Vagina (tissue), 2 donors: Measurements from ENCODE around the gene HERC4. TPM values are rescaled to one million over a fixed set of nuclear protein-coding genes. Genes with fewer than 3 reads are reported as not detected.

Source experiments
- DNase-seq, 2 donors: peaks; one replicate each; pipeline ENCODE4 v3.0.0-alpha.2; 2017; ENCODE audit errors: extremely low spot score in 2 of 2
- H3K27ac ChIP-seq: fragments of 200-600 bp; sonication (generic); one replicate; pipeline ENCODE4 v1.5.1; 2019
- H3K27me3 ChIP-seq: fragments of 200-600 bp; sonication (generic); one replicate; pipeline ENCODE4 v1.5.1; 2019
- H3K36me3 ChIP-seq, 2 donors: fragments of 200-600 bp; sonication (generic); one replicate each; pipeline ENCODE4 v1.5.1; 2017 to 2019
- H3K4me1 ChIP-seq: fragments of 200-600 bp; sonication (generic); one replicate; pipeline ENCODE4 v1.5.1; 2019
- H3K4me3 ChIP-seq, 2 donors: fragments of 200-600 bp; sonication (generic); 1 replicate in 1 of 2; 2 replicates in 1 of 2; pipeline ENCODE4 v1.5.1; 2016 to 2019
- H3K9me3 ChIP-seq: fragments of 200-600 bp; sonication (generic); one replicate; pipeline ENCODE4 v1.5.1; 2019
- CTCF ChIP-seq, 3 experiments: fragments of 450-650 bp in 2 of 3; fragments of 200-600 bp in 1 of 3; sonication (generic) in 1 of 3; IDR thresholded peaks; one replicate each; pipeline ENCODE4 v1.5.1; 2017 to 2019; ENCODE audit warnings: antibody characterized with exemption in 3 of 3, mild to moderate bottlenecking in 2 of 3, moderate library complexity in 2 of 3
- POLR2A ChIP-seq, 2 donors: fragments of 450-650 bp; IDR thresholded peaks; one replicate each; pipeline ENCODE4 v1.6.1; 2017; ENCODE audit warnings: antibody characterized with exemption in 2 of 2, mild to moderate bottlenecking in 2 of 2, moderate library complexity in 2 of 2
- POLR2AphosphoS5 ChIP-seq, 2 donors: sonication (generic); formaldehyde crosslinking; IDR thresholded peaks; one replicate each; pipeline ENCODE4 v1.9.0; 2017; ENCODE audit warnings: antibody characterized with exemption in 2 of 2, mild to moderate bottlenecking in 2 of 2, low read depth in 1 of 2; ENCODE audit not compliant: insufficient read depth in 1 of 2
- intact Hi-C: fragments of 100-400 bp; cut with DNase I; formaldehyde crosslinking; loops from one replicate; pipeline ENCODE4 v1.15.1; 2023
- total RNA-seq: library from RNA; depleted of rRNA; stranded (reverse); fragments of >200 nt; gene quantifications from one replicate; pipeline ENCODE4 v1.2.3, GENCODE V29; 2016

Gene HERC4
- total RNA-seq, 1 donor from 2014 or later, result 47.9 TPM

GRCh38 chr10:68074031-68074774 is 880 bp downstream of the HERC4 start:
- H3K4me3 ChIP-seq, result peak overlapping the region; percentile 77 to 78
- TF ChIP-seq CTCF (IDR thresholded peaks at IDR 0.05) (no peak), POLR2AphosphoS5 (IDR thresholded peaks at IDR 0.05; ENCODE audit: insufficient read depth in 1 of 2, low read depth in 1 of 2) (no peak), POLR2A (IDR thresholded peaks at IDR 0.05) (no peak)
- DNase-seq, result no peak
- intact Hi-C loops, result no loop called here
- no peaks in the 10 kb centered on the region for H3K36me3 ChIP-seq
- peak overlapping the region; percentile 96 for H3K27ac ChIP-seq
- no peaks in the 10 kb centered on the region for H3K9me3 ChIP-seq
- no peaks in the 10 kb centered on the region for H3K27me3 ChIP-seq
- H3K4me1 ChIP-seq, result peaks cover 43% of the 10 kb centered on the region

GRCh38 chr10:68073631-68074030 is 1.5 kb downstream of the HERC4 start:
- Histone ChIP-seq H3K9me3 (no peaks in the 10 kb centered on the region), H3K4me1 (peaks cover 43% of the 10 kb centered on the region), H3K36me3 (no peaks in the 10 kb centered on the region), H3K27me3 (no peaks in the 10 kb centered on the region), H3K27ac (peak overlapping the region; percentile 96), H3K4me3 (peak overlapping the region; percentile 77 to 78)
- TF ChIP-seq POLR2AphosphoS5 (IDR thresholded peaks at IDR 0.05; ENCODE audit: insufficient read depth in 1 of 2, low read depth in 1 of 2), result no peak
- no peak for TF ChIP-seq POLR2A (IDR thresholded peaks at IDR 0.05)
- TF ChIP-seq CTCF (IDR thresholded peaks at IDR 0.05), result no peak
- no peak for DNase-seq
- intact Hi-C loops, result no loop called here

GRCh38 chr10:68067508-68067907 is 7.6 kb downstream of the HERC4 start:
- Histone ChIP-seq H3K27me3 (no peaks in the 10 kb centered on the region), H3K4me1 (peaks cover 22% of the 10 kb centered on the region), H3K9me3 (no peaks in the 10 kb centered on the region), H3K27ac (no peak overlapping the region), H3K4me3 (no peak overlapping the region), H3K36me3 (peaks cover 0 to 7% of the 10 kb centered on the region in 2 donors)
- intact Hi-C loops, result no loop called here
- no peak for DNase-seq
- TF ChIP-seq CTCF (IDR thresholded peaks at IDR 0.05), result no peak
- no peak for TF ChIP-seq POLR2AphosphoS5 (IDR thresholded peaks at IDR 0.05; ENCODE audit: insufficient read depth in 1 of 2, low read depth in 1 of 2)
- no peak for TF ChIP-seq POLR2A (IDR thresholded peaks at IDR 0.05)

GRCh38 chr10:68067029-68067428 is 8.1 kb downstream of the HERC4 start:
- H3K27me3 ChIP-seq, result no peaks in the 10 kb centered on the region
- H3K4me1 ChIP-seq, result peaks cover 17% of the 10 kb centered on the region
- intact Hi-C loops, result no loop called here
- H3K36me3 ChIP-seq, result peaks cover 0 to 7% of the 10 kb centered on the region in 2 donors
- H3K9me3 ChIP-seq, result no peaks in the 10 kb centered on the region
- TF ChIP-seq CTCF (IDR thresholded peaks at IDR 0.05) (no peak), POLR2AphosphoS5 (IDR thresholded peaks at IDR 0.05; ENCODE audit: insufficient read depth in 1 of 2, low read depth in 1 of 2) (no peak), POLR2A (IDR thresholded peaks at IDR 0.05) (no peak)
- no peak overlapping the region for H3K27ac ChIP-seq
- no peak for DNase-seq
- H3K4me3 ChIP-seq, result no peak overlapping the region

GRCh38 chr10:68053553-68053952 is 21.5 kb downstream of the HERC4 start:
- TF ChIP-seq POLR2AphosphoS5 (IDR thresholded peaks at IDR 0.05; ENCODE audit: insufficient read depth in 1 of 2, low read depth in 1 of 2) (no peak), CTCF (IDR thresholded peaks at IDR 0.05) (no peak), POLR2A (IDR thresholded peaks at IDR 0.05) (no peak)
- Histone ChIP-seq H3K36me3 (no peaks in the 10 kb centered on the region), H3K27ac (no peak overlapping the region), H3K27me3 (no peaks in the 10 kb centered on the region), H3K4me3 (no peak overlapping the region), H3K9me3 (no peaks in the 10 kb centered on the region), H3K4me1 (no peaks in the 10 kb centered on the region)
- no peak for DNase-seq
- intact Hi-C loops, result no loop called here
